GM18511 (cell line): ENCODE data around the gene SLC48A1.

Source experiments
- ATAC-seq: cut with Tn5 transposase; IDR thresholded peaks from one replicate; pipeline ENCODE4 v1.9.1; 2021; ENCODE audit warnings: mild to moderate bottlenecking, moderate library complexity; ENCODE audit not compliant: unreplicated experiment

Gene SLC48A1

GRCh38 chr12:47789712-47790489, 16.9 kb downstream of the SLC48A1 start:
- no peak for ATAC-seq

- no peak for ATAC-seq
Measured at GRCh38 chr12:47790676-47791350, 17.8 kb downstream of the SLC48A1 start.

- ATAC-seq: no peak
Measured at GRCh38 chr12:47791351-47791746, 18.3 kb downstream of the SLC48A1 start.

GRCh38 chr12:47791874-47792273, 18.8 kb downstream of the SLC48A1 start:
- no peak for ATAC-seq

- ATAC-seq: no peak
Measured at GRCh38 chr12:47793015-47793681, 20.1 kb downstream of the SLC48A1 start.

DNA sequence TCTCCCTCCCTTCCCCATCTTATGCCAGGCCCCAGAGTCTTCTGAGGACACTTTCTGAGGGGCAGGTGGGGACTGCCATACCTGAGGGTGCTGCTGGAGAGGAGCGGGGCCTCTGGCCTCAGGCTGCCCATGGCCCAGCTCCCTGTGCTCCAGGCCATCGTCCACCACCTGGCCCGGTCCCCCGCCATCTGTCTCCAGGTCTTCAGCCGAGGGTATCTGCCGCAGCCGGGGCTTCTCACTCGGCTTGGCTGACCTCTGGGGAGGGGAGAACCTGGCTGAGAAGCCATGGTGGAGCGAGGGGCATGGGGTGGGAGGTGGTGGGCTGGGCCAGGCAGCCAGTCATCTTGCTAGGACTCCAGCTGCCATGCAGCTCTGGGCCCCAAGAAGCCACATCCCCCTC, 21.6 kb downstream of the SLC48A1 start:
- ATAC-seq: no peak

GRCh38 chr12:47795121-47795813, 22.2 kb downstream of the SLC48A1 start:
- no peak for ATAC-seq

- ATAC-seq: no peak
Measured at GRCh38 chr12:47795814-47796411, 22.9 kb downstream of the SLC48A1 start.

GRCh38 chr12:47797441-47797840, 24.4 kb downstream of the SLC48A1 start:
- no peak for ATAC-seq

DNA sequence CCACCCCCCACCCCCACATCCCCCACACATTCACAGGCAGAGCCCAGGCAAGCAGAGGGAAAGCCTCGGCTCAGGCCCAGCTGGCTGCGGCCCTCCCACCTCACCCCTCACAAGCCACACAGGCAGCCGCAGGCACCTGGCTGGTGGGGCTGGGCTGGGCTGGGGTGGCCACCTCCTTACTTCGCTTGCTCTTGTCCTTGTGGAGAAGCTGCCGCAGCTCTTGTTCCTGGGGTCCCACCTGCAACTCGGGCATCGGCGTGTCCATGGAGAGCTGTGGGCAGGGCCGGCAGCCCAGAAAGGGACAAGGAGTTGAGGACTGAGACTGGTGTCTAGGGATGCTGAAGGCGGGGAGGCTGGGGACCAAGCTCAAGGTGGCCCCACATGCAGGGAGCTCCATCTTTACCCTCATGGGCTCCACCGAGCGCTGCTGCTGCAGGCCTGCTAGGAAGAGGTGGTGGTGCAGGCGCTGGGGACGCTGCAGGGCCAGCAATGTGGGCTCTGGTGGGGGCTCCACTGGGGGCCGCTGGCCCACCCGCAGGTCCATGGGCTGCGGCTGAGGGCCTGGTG, 25.4 kb downstream of the SLC48A1 start:
- no peak for ATAC-seq

DNA sequence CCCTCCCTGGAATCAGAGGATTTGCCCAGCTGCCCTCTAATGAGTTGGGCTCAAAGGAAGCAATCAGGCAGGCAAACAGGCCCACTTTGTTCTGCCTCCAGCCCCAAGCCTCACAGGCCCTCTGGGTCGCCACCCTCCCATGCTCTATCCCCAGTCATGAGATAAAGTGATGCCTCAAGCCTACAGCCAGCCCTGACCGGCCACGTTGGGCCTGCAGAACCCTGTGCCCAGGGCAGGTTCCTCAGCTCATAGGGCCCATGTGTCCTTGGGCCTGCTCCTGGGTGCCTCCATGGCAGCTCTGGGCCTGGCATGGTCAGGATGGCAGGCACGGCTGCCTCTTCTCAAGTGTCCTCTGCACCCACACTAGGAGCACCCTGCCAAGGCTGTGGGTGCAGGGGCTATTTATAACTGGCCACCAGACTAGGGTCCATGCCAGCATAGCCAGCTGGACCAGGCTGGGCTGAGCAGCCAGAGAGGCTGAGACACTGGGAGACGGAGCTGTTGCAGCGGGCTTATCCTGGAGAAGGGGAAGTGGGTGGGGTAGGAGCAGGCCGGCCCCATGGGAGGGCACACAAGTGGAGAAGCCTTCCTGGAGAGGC, 26.4 kb downstream of the SLC48A1 start:
- no peak for ATAC-seq

DNA sequence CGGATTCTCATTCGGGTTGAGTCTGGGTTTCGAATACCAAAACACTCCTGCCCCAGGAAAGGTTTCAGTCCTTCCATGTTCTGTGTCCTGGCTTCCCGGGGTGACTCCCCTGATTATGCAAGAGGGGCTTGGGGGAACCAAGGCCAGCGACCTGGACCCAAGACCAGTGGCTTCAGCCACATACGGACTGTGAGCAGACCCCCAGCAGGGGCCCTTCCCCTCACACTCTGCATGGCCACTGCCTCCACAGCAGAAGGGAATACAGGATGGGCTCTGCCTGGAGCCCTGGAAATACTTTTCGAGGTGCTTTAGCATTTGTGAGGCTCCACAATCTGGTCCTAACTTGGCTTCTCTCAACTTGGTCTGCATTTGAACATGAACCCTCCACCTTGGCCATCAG, 27.5 kb downstream of the SLC48A1 start:
- no peak for ATAC-seq

GRCh38 chr12:47801170-47801903, 28.3 kb downstream of the SLC48A1 start:
- ATAC-seq: no peak

DNA sequence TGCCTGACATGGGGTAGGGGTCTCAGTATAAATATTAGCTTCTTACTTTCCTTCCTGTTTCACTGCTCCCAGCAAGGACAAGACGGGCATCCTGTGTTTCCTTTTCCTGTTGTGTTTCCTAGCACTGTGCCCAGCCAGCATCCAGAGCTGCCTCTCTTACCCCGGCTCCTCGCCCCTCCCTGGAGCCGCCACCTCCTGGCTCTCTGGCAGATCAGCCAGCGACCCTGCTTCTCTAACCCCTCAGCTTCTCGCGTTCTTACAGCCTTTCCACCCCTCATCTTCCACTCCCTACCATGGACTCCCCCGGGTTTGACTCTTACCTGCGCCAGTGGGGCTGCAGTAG, 28.8 kb downstream of the SLC48A1 start:
- no peak for ATAC-seq

GRCh38 chr12:47802312-47802711, 29.3 kb downstream of the SLC48A1 start:
- ATAC-seq: no peak

GRCh38 chr12:47803191-47803875, 30.3 kb downstream of the SLC48A1 start:
- ATAC-seq: no peak

DNA sequence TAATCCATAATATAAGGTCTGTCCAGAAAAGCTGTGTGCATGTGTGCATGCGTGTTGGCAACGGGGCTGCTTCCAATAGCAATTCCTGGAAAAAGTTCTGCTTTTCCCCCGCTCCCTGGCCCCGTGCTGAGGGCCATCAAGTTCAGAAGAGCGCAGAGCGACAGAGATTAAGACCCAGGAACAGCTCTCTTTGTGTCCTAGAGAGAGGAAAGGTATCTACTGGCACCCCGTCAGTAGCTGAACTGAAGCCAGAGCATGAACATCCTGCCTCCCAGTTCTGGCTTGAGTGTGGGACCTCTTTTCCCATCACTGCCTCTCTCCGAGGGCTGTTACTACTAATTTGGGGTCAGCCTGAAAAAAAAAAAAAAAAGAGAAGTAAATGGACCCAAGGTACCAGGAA, 31.1 kb downstream of the SLC48A1 start:
- no peak for ATAC-seq

- ATAC-seq: no peak
Measured at GRCh38 chr12:47805417-47805816, 32.4 kb downstream of the SLC48A1 start.

GRCh38 chr12:47807338-47807737, 34.3 kb downstream of the SLC48A1 start:
- ATAC-seq: no peak
